ENCODE data around the gene CDK7.

Gene CDK7

GRCh38 chr5:69309380-69309779, 74.7 kb downstream of the CDK7 start:
- TF ChIP-seq, protein P1, sequence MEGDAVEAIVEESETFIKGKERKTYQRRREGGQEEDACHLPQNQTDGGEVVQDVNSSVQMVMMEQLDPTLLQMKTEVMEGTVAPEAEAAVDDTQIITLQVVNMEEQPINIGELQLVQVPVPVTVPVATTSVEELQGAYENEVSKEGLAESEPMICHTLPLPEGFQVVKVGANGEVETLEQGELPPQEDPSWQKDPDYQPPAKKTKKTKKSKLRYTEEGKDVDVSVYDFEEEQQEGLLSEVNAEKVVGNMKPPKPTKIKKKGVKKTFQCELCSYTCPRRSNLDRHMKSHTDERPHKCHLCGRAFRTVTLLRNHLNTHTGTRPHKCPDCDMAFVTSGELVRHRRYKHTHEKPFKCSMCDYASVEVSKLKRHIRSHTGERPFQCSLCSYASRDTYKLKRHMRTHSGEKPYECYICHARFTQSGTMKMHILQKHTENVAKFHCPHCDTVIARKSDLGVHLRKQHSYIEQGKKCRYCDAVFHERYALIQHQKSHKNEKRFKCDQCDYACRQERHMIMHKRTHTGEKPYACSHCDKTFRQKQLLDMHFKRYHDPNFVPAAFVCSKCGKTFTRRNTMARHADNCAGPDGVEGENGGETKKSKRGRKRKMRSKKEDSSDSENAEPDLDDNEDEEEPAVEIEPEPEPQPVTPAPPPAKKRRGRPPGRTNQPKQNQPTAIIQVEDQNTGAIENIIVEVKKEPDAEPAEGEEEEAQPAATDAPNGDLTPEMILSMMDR (IDR thresholded peaks at IDR 0.05; ENCODE audit: borderline replicate concordance, insufficient read depth, low read depth, low read length): no peak
- no peak overlapping the region for H3K4me3 ChIP-seq (ENCODE audit: low read depth, low read length)

- TF ChIP-seq, protein P1 (IDR thresholded peaks at IDR 0.05; ENCODE audit: borderline replicate concordance, insufficient read depth, low read depth, low read length): no peak
These were observed 77.9 kb downstream of the CDK7 start for GRCh38 chr5:69312459-69313160.

GRCh38 chr5:69313428-69313827, 78.7 kb downstream of the CDK7 start:
- H3K4me3 ChIP-seq (ENCODE audit: low read depth, low read length): no peak overlapping the region
- TF ChIP-seq, protein P1 (IDR thresholded peaks at IDR 0.05; ENCODE audit: borderline replicate concordance, insufficient read depth, low read depth, low read length): no peak

More at GRCh38 chr5:69312459-69313160, 77.9 kb downstream of the CDK7 start:
- H3K4me3 ChIP-seq (ENCODE audit: low read depth, low read length): no peak overlapping the region

DNA sequence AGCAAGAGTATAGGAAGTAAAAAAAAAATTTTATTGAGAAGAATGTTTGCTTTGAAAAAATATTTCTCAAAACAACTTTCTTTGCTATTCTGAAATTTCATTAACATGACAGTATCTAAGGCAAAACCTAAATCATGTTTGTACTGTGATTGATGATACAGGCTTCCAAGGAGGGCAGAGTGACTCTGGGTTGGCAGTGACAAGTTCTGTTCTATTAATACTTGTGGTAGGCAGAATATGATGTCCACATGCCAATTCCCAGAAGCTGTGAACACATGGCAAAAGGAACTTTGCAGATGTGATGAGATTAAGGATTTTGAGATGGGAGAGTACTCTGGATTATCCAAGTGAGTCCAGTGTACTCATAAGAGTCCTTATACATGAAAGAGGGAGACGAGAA, 81.3 kb downstream of the CDK7 start:
- H3K4me3 ChIP-seq (ENCODE audit: low read depth, low read length): no peak overlapping the region
- TF ChIP-seq, protein P1 (IDR thresholded peaks at IDR 0.05; ENCODE audit: borderline replicate concordance, insufficient read depth, low read depth, low read length): no peak

- TF ChIP-seq, protein P1 (IDR thresholded peaks at IDR 0.05; ENCODE audit: borderline replicate concordance, insufficient read depth, low read depth, low read length): no peak
- H3K4me3 ChIP-seq (ENCODE audit: low read depth, low read length): no peak overlapping the region
These were observed 82.7 kb downstream of the CDK7 start for GRCh38 chr5:69317391-69317790.

- TF ChIP-seq, protein P1 (IDR thresholded peaks at IDR 0.05; ENCODE audit: borderline replicate concordance, insufficient read depth, low read depth, low read length): no peak
- H3K4me3 ChIP-seq (ENCODE audit: low read depth, low read length): no peak overlapping the region
These were observed 91.7 kb downstream of the CDK7 start for GRCh38 chr5:69326365-69326764.
